ENCODE measurements around the gene PEPD.

Gene PEPD

GRCh38 chr19:33375156-33375836 is 146.3 kb downstream of the PEPD start:
- H3K27ac ChIP-seq (ENCODE audit: low read depth, low read length) = 0 out of 2 replicates have a peak overlapping the region, but pooled peaks have one; percentile 32
- H3K27me3 ChIP-seq (ENCODE audit: insufficient read depth, low read length) = no peaks in the 10 kb centered on the region
- peaks cover 28% of the 10 kb centered on the region for H3K4me1 ChIP-seq (ENCODE audit: control insufficient read depth, insufficient read depth, low read length, unreplicated experiment)
- peak overlapping the region; percentile 95 for H3K4me3 ChIP-seq (ENCODE audit: low read depth, low read length)
- no peak overlapping the region for H2AFZ ChIP-seq (ENCODE audit: low read length, unreplicated experiment)
- H3K36me3 ChIP-seq (ENCODE audit: insufficient read depth, low read length) = peaks cover 14% of the 10 kb centered on the region; the same call in 1 of the 2 replicates
- H3K79me2 ChIP-seq (ENCODE audit: control insufficient read depth, insufficient read depth, low read length, unreplicated experiment) = peaks cover 62% of the 10 kb centered on the region

GRCh38 chr19:33374236-33374714 is 147.3 kb downstream of the PEPD start:
- H3K4me1 ChIP-seq (ENCODE audit: control insufficient read depth, insufficient read depth, low read length, unreplicated experiment) = peaks cover 28% of the 10 kb centered on the region
- no peak overlapping the region for H2AFZ ChIP-seq (ENCODE audit: low read length, unreplicated experiment)
- peak overlapping the region; percentile 95 for H3K4me3 ChIP-seq (ENCODE audit: low read depth, low read length)
- H3K27ac ChIP-seq (ENCODE audit: low read depth, low read length) = peak overlapping the region; percentile 89
- H3K27me3 ChIP-seq (ENCODE audit: insufficient read depth, low read length) = no peaks in the 10 kb centered on the region
- peaks cover 52% of the 10 kb centered on the region for H3K79me2 ChIP-seq (ENCODE audit: control insufficient read depth, insufficient read depth, low read length, unreplicated experiment)
- H3K36me3 ChIP-seq (ENCODE audit: insufficient read depth, low read length) = peaks cover 4% of the 10 kb centered on the region; the same call in 1 of the 2 replicates

DNA sequence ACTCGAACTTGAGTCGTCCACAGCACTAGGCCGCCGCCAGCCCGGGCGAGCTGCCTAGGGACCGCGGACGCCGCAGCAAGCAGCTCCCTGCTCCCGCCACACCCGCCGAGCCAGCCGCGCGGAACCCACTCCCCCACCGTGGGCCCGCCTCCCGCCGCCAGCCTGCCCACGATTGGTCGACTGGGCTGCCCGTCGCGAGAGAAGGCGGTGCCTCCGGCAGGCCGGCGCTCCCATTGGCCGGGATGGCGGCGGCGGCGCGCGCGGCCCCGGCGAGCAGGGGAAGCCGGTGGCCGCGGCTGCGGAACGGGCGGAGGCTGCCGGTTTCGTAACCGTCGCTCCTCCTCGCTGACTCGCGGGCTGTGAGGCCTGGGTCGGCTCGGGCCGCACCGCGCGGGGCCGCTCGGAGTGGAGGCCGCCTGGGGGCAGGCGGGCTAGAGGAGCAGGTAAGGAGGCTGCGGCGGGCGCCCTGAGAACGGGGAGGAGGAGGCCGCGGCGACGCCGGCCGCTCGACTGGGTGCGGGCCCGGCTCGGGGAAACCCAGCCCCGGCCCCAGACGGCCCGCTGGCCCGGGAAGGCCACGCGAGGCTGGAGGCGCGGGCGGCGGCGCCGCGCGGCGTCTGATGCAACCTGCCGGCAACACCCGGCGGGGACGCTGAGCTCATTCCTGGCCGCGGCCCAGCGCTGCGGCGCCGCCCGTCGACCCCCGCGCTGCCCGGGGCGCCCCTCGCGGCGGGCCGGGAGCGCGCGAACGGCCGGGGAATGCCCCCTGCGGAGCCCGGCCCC is 147.9 kb downstream of the PEPD start, which contains the start of gene CEBPG:
Gene CEBPG (plus strand): TSS at position 257 of the 783 bp plus-strand sequence. CDS start 5,531 bp downstream, outside the sequence.
- peak within 1 kb of the TSS; percentile 95 for H3K4me3 ChIP-seq (ENCODE audit: low read depth, low read length)
- no peaks in the 10 kb centered on the region for H3K27me3 ChIP-seq (ENCODE audit: insufficient read depth, low read length)
- peak within 1 kb of the TSS; percentile 60 for H2AFZ ChIP-seq (ENCODE audit: low read length, unreplicated experiment)
- H3K36me3 ChIP-seq (ENCODE audit: insufficient read depth, low read length) = no peaks in the 10 kb centered on the region
- peak within 1 kb of the TSS; percentile 89 for H3K27ac ChIP-seq (ENCODE audit: low read depth, low read length)
- H3K4me1 ChIP-seq (ENCODE audit: control insufficient read depth, insufficient read depth, low read length, unreplicated experiment) = peaks cover 28% of the 10 kb centered on the region
- peaks cover 46% of the 10 kb centered on the region for H3K79me2 ChIP-seq (ENCODE audit: control insufficient read depth, insufficient read depth, low read length, unreplicated experiment)

GRCh38 chr19:33370783-33371182 is 150.8 kb downstream of the PEPD start:
- Histone ChIP-seq H3K36me3 (ENCODE audit: insufficient read depth, low read length) (no peaks in the 10 kb centered on the region), H3K27me3 (ENCODE audit: insufficient read depth, low read length) (peaks cover 5% of the 10 kb centered on the region; the same call in 1 of the 2 replicates), H3K79me2 (ENCODE audit: control insufficient read depth, insufficient read depth, low read length, unreplicated experiment) (peaks cover 18% of the 10 kb centered on the region), H3K27ac (ENCODE audit: low read depth, low read length) (no peak overlapping the region), H3K4me1 (ENCODE audit: control insufficient read depth, insufficient read depth, low read length, unreplicated experiment) (peaks cover 19% of the 10 kb centered on the region), H3K4me3 (ENCODE audit: low read depth, low read length) (no peak overlapping the region), H2AFZ (ENCODE audit: low read length, unreplicated experiment) (no peak overlapping the region)

GRCh38 chr19:33368074-33368864 is 153.3 kb downstream of the PEPD start:
- Histone ChIP-seq H3K27ac (ENCODE audit: low read depth, low read length) (peak overlapping the region; percentile 30; the same call in 1 of the 2 replicates), H3K79me2 (ENCODE audit: control insufficient read depth, insufficient read depth, low read length, unreplicated experiment) (no peaks in the 10 kb centered on the region), H3K4me1 (ENCODE audit: control insufficient read depth, insufficient read depth, low read length, unreplicated experiment) (peaks cover 9% of the 10 kb centered on the region), H3K36me3 (ENCODE audit: insufficient read depth, low read length) (no peaks in the 10 kb centered on the region), H3K4me3 (ENCODE audit: low read depth, low read length) (no peak overlapping the region), H2AFZ (ENCODE audit: low read length, unreplicated experiment) (peak overlapping the region; percentile 42), H3K27me3 (ENCODE audit: insufficient read depth, low read length) (peaks cover 15% of the 10 kb centered on the region; the same call in 1 of the 2 replicates)

- Histone ChIP-seq H3K79me2 (ENCODE audit: control insufficient read depth, insufficient read depth, low read length, unreplicated experiment) (no peaks in the 10 kb centered on the region), H3K27ac (ENCODE audit: low read depth, low read length) (no peak overlapping the region), H3K27me3 (ENCODE audit: insufficient read depth, low read length) (peaks cover 24% of the 10 kb centered on the region; the same call in 1 of the 2 replicates), H3K4me1 (ENCODE audit: control insufficient read depth, insufficient read depth, low read length, unreplicated experiment) (peaks cover 9% of the 10 kb centered on the region), H3K4me3 (ENCODE audit: low read depth, low read length) (no peak overlapping the region), H3K36me3 (ENCODE audit: insufficient read depth, low read length) (no peaks in the 10 kb centered on the region), H2AFZ (ENCODE audit: low read length, unreplicated experiment) (no peak overlapping the region)
Measured at GRCh38 chr19:33366897-33367296, 154.7 kb downstream of the PEPD start.

GRCh38 chr19:33366127-33366526 is 155.5 kb downstream of the PEPD start:
- Histone ChIP-seq H3K27ac (ENCODE audit: low read depth, low read length) (no peak overlapping the region), H2AFZ (ENCODE audit: low read length, unreplicated experiment) (no peak overlapping the region), H3K36me3 (ENCODE audit: insufficient read depth, low read length) (no peaks in the 10 kb centered on the region), H3K27me3 (ENCODE audit: insufficient read depth, low read length) (peaks cover 28% of the 10 kb centered on the region; the same call in 1 of the 2 replicates), H3K4me3 (ENCODE audit: low read depth, low read length) (no peak overlapping the region), H3K4me1 (ENCODE audit: control insufficient read depth, insufficient read depth, low read length, unreplicated experiment) (peaks cover 9% of the 10 kb centered on the region), H3K79me2 (ENCODE audit: control insufficient read depth, insufficient read depth, low read length, unreplicated experiment) (no peaks in the 10 kb centered on the region)

DNA sequence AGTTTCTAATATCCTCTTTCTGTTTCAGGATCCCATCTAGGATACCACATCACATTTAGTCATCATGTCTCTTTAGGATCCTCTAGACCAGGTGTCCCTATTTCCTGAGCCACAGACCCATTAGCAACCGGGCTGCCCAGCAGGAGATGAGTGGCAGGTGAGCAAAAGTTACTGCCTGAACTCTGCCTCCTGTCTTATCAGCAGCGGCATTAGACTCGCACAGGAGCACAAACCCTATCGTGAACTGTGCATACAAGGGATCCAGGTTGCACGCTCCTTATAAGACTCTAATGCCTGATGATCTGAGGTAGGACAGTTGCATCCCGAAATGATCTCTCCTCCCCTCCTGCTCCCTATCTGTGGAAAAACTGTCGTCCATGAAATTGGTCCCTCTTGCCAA is 155.9 kb downstream of the PEPD start:
- Histone ChIP-seq H3K4me1 (ENCODE audit: control insufficient read depth, insufficient read depth, low read length, unreplicated experiment) (peaks cover 9% of the 10 kb centered on the region), H3K36me3 (ENCODE audit: insufficient read depth, low read length) (no peaks in the 10 kb centered on the region), H3K4me3 (ENCODE audit: low read depth, low read length) (no peak overlapping the region), H3K79me2 (ENCODE audit: control insufficient read depth, insufficient read depth, low read length, unreplicated experiment) (no peaks in the 10 kb centered on the region), H3K27me3 (ENCODE audit: insufficient read depth, low read length) (peaks cover 31% of the 10 kb centered on the region; the same call in 1 of the 2 replicates), H2AFZ (ENCODE audit: low read length, unreplicated experiment) (no peak overlapping the region), H3K27ac (ENCODE audit: low read depth, low read length) (no peak overlapping the region)

DNA sequence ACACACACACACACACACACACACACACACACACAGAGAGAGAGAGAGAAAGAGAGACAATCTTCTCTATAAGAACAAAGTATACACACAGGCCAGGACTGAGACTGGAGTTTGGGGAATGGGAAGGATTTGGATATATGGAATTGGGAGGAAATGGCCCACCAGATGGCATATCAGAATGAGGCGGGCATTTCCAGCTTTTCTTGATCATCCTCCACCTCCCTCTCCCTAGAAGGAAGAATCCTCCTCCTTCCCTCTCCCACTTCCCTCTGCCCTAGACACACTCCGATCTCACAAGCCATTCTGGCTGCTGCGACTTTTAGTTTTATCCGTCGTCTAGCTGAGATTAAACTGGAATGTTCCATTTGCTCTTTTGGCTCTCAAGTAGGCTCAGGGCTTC is 158.1 kb downstream of the PEPD start:
- Histone ChIP-seq H3K79me2 (ENCODE audit: control insufficient read depth, insufficient read depth, low read length, unreplicated experiment) (no peaks in the 10 kb centered on the region), H3K27ac (ENCODE audit: low read depth, low read length) (no peak overlapping the region), H3K27me3 (ENCODE audit: insufficient read depth, low read length) (peaks cover 45% of the 10 kb centered on the region; the same call in 1 of the 2 replicates), H3K4me3 (ENCODE audit: low read depth, low read length) (no peak overlapping the region), H3K36me3 (ENCODE audit: insufficient read depth, low read length) (no peaks in the 10 kb centered on the region), H3K4me1 (ENCODE audit: control insufficient read depth, insufficient read depth, low read length, unreplicated experiment) (peaks cover 7% of the 10 kb centered on the region), H2AFZ (ENCODE audit: low read length, unreplicated experiment) (no peak overlapping the region)
